H9 (cell line): Measurements from ENCODE around the gene IP6K2. TPM values are rescaled to one million over a fixed set of nuclear protein-coding genes. Genes with fewer than 3 reads are reported as not detected.
"Not testable (repeated sequence)": the region's sequence is repeated elsewhere in the genome, so short reads cannot be mapped to it uniquely, and the experiment has no call there.

Experiments
- DNase-seq: peaks from one replicate; pipeline ENCODE4 v3.0.0-alpha.2; 2017
- H2AFZ ChIP-seq: one replicate; pipeline ENCODE4 v1.6.1; 2013; ENCODE audit warnings: mild to moderate bottlenecking, low read length, control low read depth, moderate library complexity
- H2AK5ac ChIP-seq: 2 replicates; pipeline ENCODE4 v1.6.1; 2013; ENCODE audit warnings: low read length, control low read depth, mixed read lengths; ENCODE audit not compliant: insufficient read length
- H2BK120ac ChIP-seq: one replicate; pipeline ENCODE4 v1.6.1; 2013; ENCODE audit warnings: low read depth, mild to moderate bottlenecking, low read length, control low read depth, inconsistent platforms; ENCODE audit not compliant: poor library complexity, severe bottlenecking
- H2BK12ac ChIP-seq: 2 replicates; pipeline ENCODE4 v1.6.1; 2013; ENCODE audit warnings: low read length, control low read depth, mixed read lengths, low read depth; ENCODE audit not compliant: insufficient read length
- H2BK15ac ChIP-seq: 2 replicates; pipeline ENCODE4 v1.6.1; 2013; ENCODE audit warnings: low read depth, low read length, control low read depth
- H2BK20ac ChIP-seq: one replicate; pipeline ENCODE4 v1.6.1; 2013; ENCODE audit warnings: low read depth, mild to moderate bottlenecking, low read length, control low read depth, inconsistent platforms; ENCODE audit not compliant: poor library complexity, severe bottlenecking
- H2BK5ac ChIP-seq: 2 replicates; pipeline ENCODE4 v1.6.1; 2013; ENCODE audit warnings: low read length, control low read depth, mixed read lengths; ENCODE audit not compliant: insufficient read length
- H3K14ac ChIP-seq: 2 replicates; pipeline ENCODE4 v1.6.1; 2013; ENCODE audit warnings: low read length, control low read depth; ENCODE audit not compliant: insufficient read depth
- H3K18ac ChIP-seq: 2 replicates; pipeline ENCODE4 v1.6.1; 2013; ENCODE audit warnings: low read depth, mild to moderate bottlenecking, mixed read lengths, low read length, control low read depth; ENCODE audit not compliant: insufficient read length
- H3K23ac ChIP-seq: 2 replicates; pipeline ENCODE4 v1.6.1; 2013; ENCODE audit warnings: low read length, control low read depth, mixed read lengths, low read depth; ENCODE audit not compliant: insufficient read length
- H3K23me2 ChIP-seq: 2 replicates; pipeline ENCODE4 v1.6.1; 2013; ENCODE audit warnings: low read depth, mild to moderate bottlenecking, mixed read lengths, low read length, control low read depth; ENCODE audit not compliant: insufficient read length, poor library complexity, severe bottlenecking
- H3K27ac ChIP-seq: 2 replicates; pipeline ENCODE4 v1.5.1; 2013; ENCODE audit warnings: low read length, control low read depth, mixed read lengths, low read depth; ENCODE audit not compliant: insufficient read length
- H3K27me3 ChIP-seq: 2 replicates; pipeline ENCODE4 v1.6.1; 2013; ENCODE audit warnings: low read length, control low read depth, inconsistent platforms; ENCODE audit not compliant: insufficient read depth
- H3K4ac ChIP-seq: 2 replicates; pipeline ENCODE4 v1.6.1; 2013; ENCODE audit warnings: low read depth, mild to moderate bottlenecking, control low read depth, inconsistent platforms, low read length, moderate library complexity
- H3K4me1 ChIP-seq: 2 replicates; pipeline ENCODE4 v1.6.1; 2013; ENCODE audit warnings: low read length, control low read depth, inconsistent platforms; ENCODE audit not compliant: insufficient read depth
- H3K4me2 ChIP-seq: 2 replicates; pipeline ENCODE4 v1.6.1; 2013; ENCODE audit warnings: low read length, control low read depth, mixed read lengths; ENCODE audit not compliant: insufficient read length, insufficient read depth
- H3K56ac ChIP-seq: 2 replicates; pipeline ENCODE4 v1.6.1; 2013; ENCODE audit warnings: low read depth, mild to moderate bottlenecking, mixed read lengths, low read length, control low read depth; ENCODE audit not compliant: insufficient read length
- H3K79me1 ChIP-seq: 2 replicates; pipeline ENCODE4 v1.6.1; 2013; ENCODE audit warnings: low read depth, mild to moderate bottlenecking, moderate library complexity, low read length, control low read depth, inconsistent platforms; ENCODE audit not compliant: insufficient read depth, poor library complexity, severe bottlenecking
- H3K79me2 ChIP-seq: 2 replicates; pipeline ENCODE4 v1.6.1; 2013; ENCODE audit warnings: low read length, control low read depth, inconsistent platforms; ENCODE audit not compliant: insufficient read depth
- H3K9ac ChIP-seq: 2 replicates; pipeline ENCODE4 v1.6.1; 2013; ENCODE audit warnings: low read length, control low read depth, mixed read lengths; ENCODE audit not compliant: insufficient read length; ENCODE audit errors: extremely low read depth
- H3K9me3 ChIP-seq: one replicate; pipeline ENCODE4 v1.6.1; 2013; ENCODE audit warnings: low read depth, low read length, inconsistent platforms; ENCODE audit not compliant: control insufficient read depth
- H3T11ph ChIP-seq: one replicate; pipeline ENCODE4 v1.6.1; 2013; ENCODE audit warnings: mild to moderate bottlenecking, low read length, control low read depth, inconsistent platforms
- H4K20me1 ChIP-seq: one replicate; pipeline ENCODE4 v1.6.1; 2013; ENCODE audit not compliant: control insufficient read depth, insufficient read length, insufficient read depth
- H4K5ac ChIP-seq: 2 replicates; pipeline ENCODE4 v1.6.1; 2013; ENCODE audit warnings: low read depth, mild to moderate bottlenecking, mixed read lengths, low read length, control low read depth; ENCODE audit not compliant: insufficient read length
- H4K8ac ChIP-seq: replicated peaks from 2 replicates; pipeline ENCODE4 v1.6.1; 2013; ENCODE audit warnings: low read length, control low read depth, mixed read lengths, low read depth; ENCODE audit not compliant: insufficient read length
- H4K91ac ChIP-seq: 2 replicates; pipeline ENCODE4 v1.6.1; 2013; ENCODE audit warnings: low read depth, mild to moderate bottlenecking, moderate library complexity, mixed read lengths, low read length, control low read depth; ENCODE audit not compliant: insufficient read length
- H3K27ac Mint-ChIP-seq, 3 experiments: 2 replicates in 2 of 3; 3 replicates in 1 of 3; pipeline ENCODE4 v1.8.0; 2020 to 2021; ENCODE audit warnings: mixed read lengths in 3 of 3, mild to moderate bottlenecking in 1 of 3, moderate library complexity in 1 of 3
- H3K27me3 Mint-ChIP-seq: 2 replicates; pipeline ENCODE4 v1.8.0; 2021; ENCODE audit warnings: low read depth, mild to moderate bottlenecking, moderate library complexity, mixed read lengths
- H3K36me3 Mint-ChIP-seq, 3 experiments: 2 replicates in 2 of 3; 3 replicates in 1 of 3; pipeline ENCODE4 v1.8.0; 2020 to 2021; ENCODE audit warnings: low read depth in 3 of 3, mixed read lengths in 3 of 3; ENCODE audit not compliant: insufficient read depth in 1 of 3
- H3K4me1 Mint-ChIP-seq, 2 experiments: 2 replicates each; pipeline ENCODE4 v1.8.0; 2020; ENCODE audit warnings: mixed read lengths in 2 of 2
- H3K4me3 Mint-ChIP-seq, 2 experiments: 2 replicates in 1 of 2; 3 replicates in 1 of 2; pipeline ENCODE4 v1.8.0; 2020 to 2021; ENCODE audit warnings: mild to moderate bottlenecking in 2 of 2, mixed read lengths in 2 of 2, moderate library complexity in 1 of 2
- H3K9me3 Mint-ChIP-seq, 2 experiments: 2 replicates in 1 of 2; 3 replicates in 1 of 2; pipeline ENCODE4 v1.8.0; 2020; ENCODE audit warnings: mild to moderate bottlenecking in 2 of 2, mixed read lengths in 2 of 2, moderate library complexity in 1 of 2
- WGBS: extraction: QIAGEN DNeasy Blood & Tissue Kit; methylation state at CpG from one replicate; pipeline ENCODE4 v1.1.7; 2013; ENCODE audit warnings: missing lambda C conversion rate, low lambda C conversion rate, mixed read lengths; ENCODE audit not compliant: insufficient read length; ENCODE audit errors: extremely low coverage; 5-methylcytosine and 5-hydroxymethylcytosine counted together
- total RNA-seq: library from RNA; stranded (reverse); gene quantifications from 2 replicates; pipeline ENCODE4 v1.2.1, GENCODE V29; 2021

IP6K2 gene
- total RNA-seq, 1 experiment from 2014 or later: 94.7 TPM

GRCh38 chr3:48759531-48759930 lies 42.5 kb upstream of the IP6K2 start:
- not testable (repeated sequence) for H3K27me3 Mint-ChIP-seq, H3K23ac ChIP-seq, H4K5ac ChIP-seq, H2BK5ac ChIP-seq, H2BK120ac ChIP-seq, H3K27ac ChIP-seq, H3K56ac ChIP-seq, H4K91ac ChIP-seq, H3K14ac ChIP-seq, H3K9me3 ChIP-seq, H3K4me3 Mint-ChIP-seq, H3K4me2 ChIP-seq, H3K18ac ChIP-seq, H3K9me3 Mint-ChIP-seq, H2BK20ac ChIP-seq, H4K8ac ChIP-seq, H3K4ac ChIP-seq, H3K79me1 ChIP-seq, H3K27me3 ChIP-seq, H3T11ph ChIP-seq, H3K4me1 ChIP-seq, H3K79me2 ChIP-seq, H2BK12ac ChIP-seq, H2AFZ ChIP-seq, H3K27ac Mint-ChIP-seq, H4K20me1 ChIP-seq, H2BK15ac ChIP-seq, DNase-seq, H2AK5ac ChIP-seq, H3K9ac ChIP-seq, H3K36me3 Mint-ChIP-seq, H3K4me1 Mint-ChIP-seq, H3K23me2 ChIP-seq
- no CpG with 5 or more reads among the region's 6 CpGs for WGBS
